T-helper 2 cell treated with Interferon-gamma antibody and Interleukin-4, amounts not matched to agents 5 μg/mL and 100 μg/mL, for 36 hours (primary cell): ENCODE measurements around the gene KIF7.
"Not testable (repeated sequence)": the region's sequence is repeated elsewhere in the genome, so short reads cannot be mapped to it uniquely, and the experiment has no call there.

ENCODE experiments used
- DNase-seq: peaks from one replicate; pipeline ENCODE4 v3.0.0; 2021; ENCODE audit warnings: low spot score
- H3K27ac Mint-ChIP-seq: one replicate; pipeline ENCODE4 v1.8.0; 2021; ENCODE audit warnings: mild to moderate bottlenecking, mixed read lengths
- H3K27me3 Mint-ChIP-seq: one replicate; pipeline ENCODE4 v1.8.0; 2021; ENCODE audit warnings: low read depth, mixed read lengths
- H3K36me3 Mint-ChIP-seq: one replicate; pipeline ENCODE4 v1.8.0; 2021; ENCODE audit warnings: low read depth, mixed read lengths
- H3K4me1 Mint-ChIP-seq: one replicate; pipeline ENCODE4 v1.8.0; 2021; ENCODE audit warnings: low read depth, mixed read lengths
- H3K4me3 Mint-ChIP-seq: one replicate; pipeline ENCODE4 v1.8.0; 2022; ENCODE audit warnings: mild to moderate bottlenecking, moderate library complexity, mixed read lengths
- H3K9me3 Mint-ChIP-seq: one replicate; pipeline ENCODE4 v1.8.0; 2021; ENCODE audit warnings: mixed read lengths

KIF7 gene, protein sequence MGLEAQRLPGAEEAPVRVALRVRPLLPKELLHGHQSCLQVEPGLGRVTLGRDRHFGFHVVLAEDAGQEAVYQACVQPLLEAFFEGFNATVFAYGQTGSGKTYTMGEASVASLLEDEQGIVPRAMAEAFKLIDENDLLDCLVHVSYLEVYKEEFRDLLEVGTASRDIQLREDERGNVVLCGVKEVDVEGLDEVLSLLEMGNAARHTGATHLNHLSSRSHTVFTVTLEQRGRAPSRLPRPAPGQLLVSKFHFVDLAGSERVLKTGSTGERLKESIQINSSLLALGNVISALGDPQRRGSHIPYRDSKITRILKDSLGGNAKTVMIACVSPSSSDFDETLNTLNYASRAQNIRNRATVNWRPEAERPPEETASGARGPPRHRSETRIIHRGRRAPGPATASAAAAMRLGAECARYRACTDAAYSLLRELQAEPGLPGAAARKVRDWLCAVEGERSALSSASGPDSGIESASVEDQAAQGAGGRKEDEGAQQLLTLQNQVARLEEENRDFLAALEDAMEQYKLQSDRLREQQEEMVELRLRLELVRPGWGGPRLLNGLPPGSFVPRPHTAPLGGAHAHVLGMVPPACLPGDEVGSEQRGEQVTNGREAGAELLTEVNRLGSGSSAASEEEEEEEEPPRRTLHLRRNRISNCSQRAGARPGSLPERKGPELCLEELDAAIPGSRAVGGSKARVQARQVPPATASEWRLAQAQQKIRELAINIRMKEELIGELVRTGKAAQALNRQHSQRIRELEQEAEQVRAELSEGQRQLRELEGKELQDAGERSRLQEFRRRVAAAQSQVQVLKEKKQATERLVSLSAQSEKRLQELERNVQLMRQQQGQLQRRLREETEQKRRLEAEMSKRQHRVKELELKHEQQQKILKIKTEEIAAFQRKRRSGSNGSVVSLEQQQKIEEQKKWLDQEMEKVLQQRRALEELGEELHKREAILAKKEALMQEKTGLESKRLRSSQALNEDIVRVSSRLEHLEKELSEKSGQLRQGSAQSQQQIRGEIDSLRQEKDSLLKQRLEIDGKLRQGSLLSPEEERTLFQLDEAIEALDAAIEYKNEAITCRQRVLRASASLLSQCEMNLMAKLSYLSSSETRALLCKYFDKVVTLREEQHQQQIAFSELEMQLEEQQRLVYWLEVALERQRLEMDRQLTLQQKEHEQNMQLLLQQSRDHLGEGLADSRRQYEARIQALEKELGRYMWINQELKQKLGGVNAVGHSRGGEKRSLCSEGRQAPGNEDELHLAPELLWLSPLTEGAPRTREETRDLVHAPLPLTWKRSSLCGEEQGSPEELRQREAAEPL (N-terminal part only)

DNA sequence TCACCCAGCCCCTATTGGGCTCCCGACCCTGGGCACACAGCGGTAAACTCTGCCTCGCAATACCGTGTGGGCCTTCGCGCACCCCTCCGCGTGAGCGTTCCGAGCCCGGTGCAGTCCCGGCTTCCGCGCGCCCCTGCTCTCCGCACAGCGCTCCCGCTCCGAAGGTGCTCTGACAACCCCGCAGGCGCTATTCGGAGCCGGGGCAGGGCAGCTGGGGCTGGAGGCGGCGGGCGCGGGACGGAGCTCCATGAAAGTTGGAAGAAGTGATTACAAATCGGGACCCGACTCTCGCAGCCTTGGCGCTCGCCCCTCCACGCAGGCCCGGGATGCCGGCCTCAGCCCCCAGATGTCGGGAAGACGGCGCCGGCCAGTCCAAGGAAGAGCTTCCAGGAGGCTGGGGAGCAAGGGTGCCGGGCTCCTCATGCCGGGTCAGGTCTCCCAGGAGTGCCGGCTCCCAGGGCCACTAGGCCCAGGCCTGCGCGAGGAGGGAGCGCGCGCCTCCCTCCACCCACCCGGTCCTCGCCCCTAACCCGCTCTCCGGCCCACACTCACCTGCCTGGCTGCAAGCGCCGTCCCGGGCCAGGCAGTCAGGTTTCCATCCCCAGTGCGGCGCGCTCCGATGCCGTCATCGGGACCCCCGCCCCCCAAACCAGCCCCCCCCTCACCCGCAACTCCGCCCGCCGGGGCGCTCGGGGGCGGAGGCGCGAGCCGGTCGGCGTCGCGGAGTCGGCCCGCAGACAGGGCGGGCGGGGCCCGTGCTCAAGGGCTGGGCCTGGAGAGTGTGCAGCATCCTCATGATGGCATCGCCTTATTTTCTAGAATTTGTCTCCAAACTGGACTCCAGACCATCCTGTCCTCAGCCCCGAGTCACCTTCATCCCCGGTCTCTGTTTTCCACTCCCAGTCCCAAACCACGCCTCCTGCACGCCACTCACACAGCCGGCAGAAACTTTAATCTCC lies at the start of gene KIF7:
KIF7 (minus strand) TSS at position 621 of the 959 bp plus-strand sequence. CDS start 2,537 bp downstream, outside the sequence.
- H3K36me3 Mint-ChIP-seq, result no peaks in the 10 kb centered on the region
- peaks cover 14% of the 10 kb centered on the region for H3K4me1 Mint-ChIP-seq
- H3K4me3 Mint-ChIP-seq, result peak within 1 kb of the TSS; percentile 71
- H3K9me3 Mint-ChIP-seq, result no peaks in the 10 kb centered on the region
- H3K27ac Mint-ChIP-seq, result no peak within 1 kb of the TSS
- peak; percentile 15 for DNase-seq
- H3K27me3 Mint-ChIP-seq, result peaks cover 47% of the 10 kb centered on the region

DNA sequence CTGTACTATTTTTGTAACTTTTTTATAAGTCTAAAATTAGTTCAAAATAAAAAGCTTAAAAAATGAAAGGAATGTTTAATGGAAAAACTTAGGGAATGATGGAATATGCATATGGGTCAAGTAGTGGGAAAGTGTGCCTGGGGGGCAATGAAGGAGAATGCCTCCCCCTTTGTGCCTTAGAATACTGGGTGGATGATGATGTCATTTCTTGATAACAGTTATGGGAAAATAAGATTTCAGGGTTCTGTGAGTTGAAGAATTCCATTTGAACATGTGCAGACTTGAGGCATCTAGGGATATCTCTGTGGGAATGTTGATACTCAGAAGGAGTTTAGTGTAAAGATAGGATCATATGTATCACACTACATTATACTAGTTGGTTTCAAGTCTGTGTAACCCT lies 49.1 kb upstream of the KIF7 start:
- Mint-ChIP-seq H3K4me3 (no peak overlapping the region), H3K27ac (no peak overlapping the region), H3K36me3 (no peaks in the 10 kb centered on the region), H3K27me3 (peaks cover 43% of the 10 kb centered on the region), H3K9me3 (no peaks in the 10 kb centered on the region), H3K4me1 (no peaks in the 10 kb centered on the region)
- no peak for DNase-seq

DNA sequence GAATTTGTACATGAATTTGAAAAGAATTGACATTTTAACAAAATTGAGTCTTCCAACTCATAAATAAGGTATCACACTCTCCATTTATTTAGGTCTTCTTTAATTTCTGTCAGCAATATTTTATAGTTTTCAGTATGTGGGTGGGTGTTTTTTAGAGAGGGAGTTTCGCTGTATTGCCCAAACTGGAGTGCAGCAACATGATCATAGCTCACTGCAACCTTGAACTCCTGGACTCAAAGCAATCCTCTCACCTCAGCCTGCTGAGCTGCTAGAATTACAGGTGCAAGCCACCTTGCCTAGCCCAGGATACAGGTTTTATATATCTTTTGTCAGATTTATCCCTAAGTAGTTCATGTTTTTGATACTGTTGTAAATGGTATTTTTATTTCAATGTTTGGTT lies 39.9 kb upstream of the KIF7 start:
- Mint-ChIP-seq H3K4me1 (peaks cover 12% of the 10 kb centered on the region), H3K27ac (no peak overlapping the region), H3K27me3 (peaks cover 36% of the 10 kb centered on the region), H3K36me3 (no peaks in the 10 kb centered on the region), H3K4me3 (no peak overlapping the region), H3K9me3 (peaks cover 3% of the 10 kb centered on the region)
- DNase-seq, result no peak

DNA sequence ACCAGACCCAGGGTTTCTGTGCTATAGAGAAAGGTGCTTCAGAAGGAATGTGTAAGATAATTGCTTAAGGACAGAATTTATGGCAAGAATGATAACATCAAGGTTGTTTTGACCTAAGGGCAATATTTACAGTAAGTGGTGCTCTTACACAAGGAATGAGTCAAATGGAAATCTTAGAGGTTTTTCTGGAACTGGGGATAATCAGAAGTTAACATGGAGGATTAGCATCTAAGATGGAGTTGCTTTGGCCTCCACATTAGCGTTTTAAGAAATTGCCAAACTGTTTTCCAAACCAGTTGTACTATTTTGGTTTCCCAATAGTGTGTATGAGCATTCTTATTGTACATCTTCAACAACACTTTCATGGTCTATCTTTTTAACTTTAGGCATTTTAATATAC lies 38.4 kb upstream of the KIF7 start:
- Mint-ChIP-seq H3K4me3 (no peak overlapping the region), H3K27ac (no peak overlapping the region), H3K9me3 (peaks cover 3% of the 10 kb centered on the region), H3K27me3 (peaks cover 28% of the 10 kb centered on the region), H3K4me1 (peaks cover 20% of the 10 kb centered on the region), H3K36me3 (no peaks in the 10 kb centered on the region)
- no peak for DNase-seq

DNA sequence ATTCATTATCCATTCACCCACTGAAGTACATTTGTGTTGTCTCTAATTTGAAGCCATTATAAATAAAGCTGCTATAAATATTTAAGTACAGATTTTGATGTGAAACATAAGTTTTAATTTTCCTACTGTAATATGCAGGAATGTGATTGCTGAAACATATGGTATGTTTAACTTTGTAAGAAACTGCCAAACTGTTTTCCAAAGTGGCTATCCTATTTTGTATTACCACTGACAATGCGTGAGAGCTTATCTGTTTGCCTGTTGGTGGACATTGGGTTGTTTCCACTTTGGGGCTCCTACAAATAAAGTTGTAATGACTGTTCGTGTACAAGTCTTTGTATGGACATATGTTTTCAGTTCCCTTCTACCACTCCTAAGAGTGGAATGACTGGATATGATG lies 37.8 kb upstream of the KIF7 start:
- DNase-seq, result no peak
- Mint-ChIP-seq H3K27me3 (peaks cover 24% of the 10 kb centered on the region), H3K4me3 (no peak overlapping the region), H3K9me3 (peaks cover 3% of the 10 kb centered on the region), H3K27ac (no peak overlapping the region), H3K4me1 (peaks cover 20% of the 10 kb centered on the region), H3K36me3 (no peaks in the 10 kb centered on the region)

DNA sequence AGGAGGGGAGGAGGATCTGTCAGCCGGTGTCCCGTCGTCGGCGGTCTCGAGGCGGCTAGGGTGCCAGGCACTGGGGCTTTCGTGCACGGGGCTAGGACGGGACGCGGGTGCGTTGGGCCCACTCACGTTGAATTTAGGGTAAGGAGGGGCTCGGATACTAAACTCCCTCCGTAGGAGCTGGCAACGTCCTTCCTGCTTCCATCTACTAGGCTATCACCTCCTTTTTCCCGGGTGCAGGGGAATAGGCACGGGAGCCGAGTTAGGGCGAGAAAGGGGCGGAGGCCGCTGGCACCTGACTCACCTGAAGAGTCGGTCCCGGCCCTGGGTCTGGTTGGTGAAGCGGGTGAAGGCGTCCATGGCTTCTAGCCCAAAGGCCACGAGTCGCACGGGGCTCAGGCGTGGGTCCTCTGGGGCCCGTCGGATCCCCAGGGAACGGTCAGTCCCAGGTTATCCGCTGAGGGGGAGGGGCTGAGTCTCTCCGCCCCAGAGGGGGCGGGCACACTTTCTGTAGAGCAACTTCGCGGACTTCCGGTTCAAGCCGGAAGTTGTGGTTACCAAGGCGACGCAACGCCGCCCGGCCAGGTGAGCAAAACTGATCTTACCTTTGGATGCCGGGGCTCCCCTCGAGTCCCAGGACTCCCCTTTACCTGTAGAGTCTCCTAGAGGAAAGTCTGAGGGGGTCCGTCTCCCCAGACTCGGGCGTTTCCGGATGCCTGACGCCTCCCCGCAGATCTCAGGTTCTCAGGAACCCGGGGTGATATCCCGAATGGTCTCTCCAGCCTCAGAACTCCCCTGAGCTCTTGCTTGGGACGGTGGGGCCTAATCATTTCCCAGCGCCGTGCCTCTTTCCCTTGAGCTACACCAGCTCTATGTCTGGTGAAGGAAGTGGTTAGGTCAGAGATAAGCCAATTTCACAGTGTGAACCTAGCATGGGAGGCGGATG lies 35.3 kb upstream of the KIF7 start, which contains the start of the genes PEX11A and WDR93:
PEX11A (minus strand) TSS at position 479 of the 943 bp plus-strand sequence; CDS start at position 357, 122 bp downstream.
WDR93 (plus strand) TSS at position 536 of the 943 bp plus-strand sequence. CDS start 10,936 bp downstream, outside the sequence.
- Mint-ChIP-seq H3K9me3 (peaks cover 3% of the 10 kb centered on the region), H3K27ac (peak within 1 kb of the TSS; percentile 82), H3K27me3 (peaks cover 13% of the 10 kb centered on the region), H3K4me1 (peaks cover 20% of the 10 kb centered on the region), H3K4me3 (peak within 1 kb of the TSS; percentile 84), H3K36me3 (no peaks in the 10 kb centered on the region)
- peak; percentile 61 for DNase-seq

DNA sequence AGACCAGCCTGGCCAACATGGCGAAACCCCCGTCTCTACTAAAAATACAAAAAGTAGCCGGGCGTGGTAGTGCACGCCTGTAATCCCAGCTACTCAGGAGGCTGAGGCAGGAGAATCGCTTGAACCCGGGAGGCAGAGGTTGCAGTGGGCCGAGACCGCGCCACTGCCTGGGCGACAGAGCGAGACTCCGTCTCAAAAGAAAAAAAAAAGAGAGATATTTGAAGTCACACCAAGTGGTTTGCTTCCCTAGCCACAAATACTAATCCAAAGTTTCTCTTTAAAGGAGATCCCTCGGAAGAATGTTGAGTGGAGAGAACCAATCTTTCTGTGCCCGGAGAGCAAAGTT lies 34.6 kb upstream of the KIF7 start:
- not testable (repeated sequence) for H3K9me3 Mint-ChIP-seq, H3K27me3 Mint-ChIP-seq, DNase-seq, H3K27ac Mint-ChIP-seq, H3K36me3 Mint-ChIP-seq
- Mint-ChIP-seq H3K4me1 (peaks cover 20% of the 10 kb centered on the region), H3K4me3 (peak overlapping the region; percentile 84)

DNA sequence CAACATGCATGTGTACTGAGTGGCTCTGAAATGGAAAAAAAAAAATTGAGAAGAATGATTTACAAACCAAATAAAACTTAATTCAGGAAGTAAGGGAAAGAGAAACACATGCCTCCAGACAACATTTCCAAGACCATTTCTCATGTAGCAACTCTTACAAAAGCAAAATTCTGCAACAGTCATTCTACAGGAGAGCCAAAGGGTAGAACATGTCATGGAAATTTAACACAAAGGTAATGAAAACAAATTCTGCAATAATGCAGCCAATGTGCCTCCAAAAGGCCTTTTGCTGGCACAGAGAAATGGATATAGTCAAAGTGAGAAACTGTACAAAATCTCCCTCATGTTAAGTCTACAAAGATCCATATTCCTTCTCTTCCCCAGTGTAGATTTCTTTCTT lies 31.3 kb upstream of the KIF7 start:
- H3K27ac Mint-ChIP-seq, result no peak overlapping the region
- no peak overlapping the region for H3K4me3 Mint-ChIP-seq
- DNase-seq, result no peak
- H3K4me1 Mint-ChIP-seq, result peaks cover 18% of the 10 kb centered on the region
- peaks cover 5% of the 10 kb centered on the region for H3K27me3 Mint-ChIP-seq
- peaks cover 3% of the 10 kb centered on the region for H3K9me3 Mint-ChIP-seq
- H3K36me3 Mint-ChIP-seq, result no peaks in the 10 kb centered on the region

DNA sequence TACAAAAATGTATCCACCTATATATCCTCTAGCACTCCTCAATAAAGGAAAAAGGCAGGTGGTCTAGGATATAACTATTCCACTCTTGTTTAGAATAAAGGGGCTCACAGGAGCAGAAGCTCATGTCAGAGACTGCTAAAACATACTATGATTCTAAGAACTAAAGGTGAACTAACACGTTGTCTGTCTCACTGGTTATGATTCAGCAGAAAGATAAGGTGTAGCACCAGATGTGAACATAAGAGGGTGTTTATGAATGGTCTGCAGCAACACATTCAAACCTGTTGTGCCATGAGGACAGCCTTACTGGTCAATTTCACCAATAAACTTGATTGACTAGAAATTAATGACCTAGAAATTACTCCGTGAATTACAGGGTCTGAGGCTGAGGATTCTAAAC lies 30.7 kb upstream of the KIF7 start:
- Mint-ChIP-seq H3K36me3 (no peaks in the 10 kb centered on the region), H3K27me3 (peaks cover 4% of the 10 kb centered on the region), H3K4me3 (no peak overlapping the region), H3K27ac (no peak overlapping the region), H3K4me1 (peaks cover 16% of the 10 kb centered on the region), H3K9me3 (peaks cover 2% of the 10 kb centered on the region)
- no peak for DNase-seq

DNA sequence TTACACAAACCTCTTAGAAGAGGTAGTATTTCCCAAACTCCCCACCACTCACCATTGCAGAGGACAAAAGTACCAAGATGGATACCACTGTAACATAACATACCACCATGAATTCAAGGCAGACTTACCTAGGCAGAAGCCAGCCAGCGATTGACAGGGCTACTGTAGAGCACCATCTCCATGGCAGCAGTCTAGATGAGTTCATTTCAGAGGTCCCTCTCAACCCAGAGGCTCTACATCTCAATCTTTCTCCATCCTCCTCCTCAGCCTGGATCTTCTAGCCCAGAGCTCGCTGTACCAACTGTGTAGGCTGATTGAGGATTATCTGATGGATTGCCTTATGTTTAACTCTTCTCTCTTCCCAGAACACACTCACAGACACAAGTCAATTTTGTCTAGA lies 25.9 kb upstream of the KIF7 start:
- H3K9me3 Mint-ChIP-seq, result no peaks in the 10 kb centered on the region
- no peak for DNase-seq
- H3K27ac Mint-ChIP-seq, result no peak overlapping the region
- H3K4me1 Mint-ChIP-seq, result no peaks in the 10 kb centered on the region
- no peak overlapping the region for H3K4me3 Mint-ChIP-seq
- H3K36me3 Mint-ChIP-seq, result no peaks in the 10 kb centered on the region
- H3K27me3 Mint-ChIP-seq, result peaks cover 9% of the 10 kb centered on the region

DNA sequence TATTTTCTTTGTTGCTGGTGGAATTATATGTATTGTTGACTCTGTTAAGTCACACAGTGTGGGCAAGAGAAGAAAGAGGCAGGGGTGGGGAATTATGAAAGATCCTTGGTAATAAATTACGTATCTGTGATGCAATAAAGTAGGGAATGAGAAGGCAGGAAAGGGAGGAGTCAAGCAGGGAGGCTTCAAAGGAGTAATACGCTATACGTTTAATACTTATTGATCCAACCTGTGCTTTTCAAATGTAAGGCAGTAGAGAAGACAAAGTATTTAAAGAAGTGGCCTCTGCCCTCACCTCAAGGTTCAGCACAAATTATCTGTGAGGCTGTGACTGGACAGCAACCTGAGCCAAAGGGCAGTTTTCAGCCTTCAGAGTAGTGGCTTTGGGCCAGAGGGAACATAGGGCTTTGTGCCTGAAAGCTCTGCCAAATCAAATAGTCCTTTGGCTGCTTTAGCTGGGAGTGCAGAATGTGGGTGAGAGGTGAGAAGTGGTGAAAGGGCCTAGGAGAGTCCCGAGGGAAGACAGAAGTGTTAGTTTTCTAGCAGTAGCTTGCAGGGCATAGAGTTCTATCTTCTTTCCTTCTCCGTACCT lies 25.1 kb upstream of the KIF7 start:
- Mint-ChIP-seq H3K27me3 (peaks cover 9% of the 10 kb centered on the region), H3K4me1 (no peaks in the 10 kb centered on the region), H3K4me3 (no peak overlapping the region), H3K27ac (no peak overlapping the region), H3K9me3 (no peaks in the 10 kb centered on the region), H3K36me3 (no peaks in the 10 kb centered on the region)
- no peak for DNase-seq

DNA sequence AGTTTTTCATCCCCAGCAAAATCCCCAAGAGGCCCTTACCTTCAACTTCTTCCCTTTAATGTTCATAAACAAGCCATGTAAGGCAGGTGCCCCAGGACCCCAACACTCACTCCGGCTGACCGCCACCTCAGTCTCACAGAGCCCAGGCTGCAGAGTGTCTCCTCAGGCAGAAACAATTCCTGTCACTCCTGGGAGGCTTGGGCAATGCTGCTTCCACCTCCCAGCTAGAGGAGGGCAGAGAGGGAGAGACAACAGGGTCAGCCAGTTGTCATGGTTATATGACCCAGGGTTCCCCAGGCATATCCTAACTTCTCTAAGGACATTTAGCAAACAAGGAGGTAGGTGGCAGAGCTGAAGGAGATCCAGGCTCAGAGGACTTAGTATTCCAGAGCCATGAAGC lies 23.9 kb upstream of the KIF7 start, which contains the start of gene PLIN1:
PLIN1 (minus strand) TSS at position 156 of the 400 bp plus-strand sequence. CDS start 1,878 bp downstream, outside the sequence.
- H3K36me3 Mint-ChIP-seq, result no peaks in the 10 kb centered on the region
- no peak within 1 kb of the TSS for H3K27ac Mint-ChIP-seq
- H3K27me3 Mint-ChIP-seq, result peaks cover 9% of the 10 kb centered on the region
- H3K9me3 Mint-ChIP-seq, result no peaks in the 10 kb centered on the region
- no peak within 1 kb of the TSS for H3K4me3 Mint-ChIP-seq
- DNase-seq, result no peak
- no peaks in the 10 kb centered on the region for H3K4me1 Mint-ChIP-seq
